NT2/D1 (cell line): ENCODE measurements around the gene ATP8B4.

Experiments used
- SUZ12 ChIP-seq: IDR thresholded peaks from 2 replicates; pipeline ENCODE4 v1.6.1; 2011; ENCODE audit not compliant: insufficient read length, insufficient read depth; ENCODE audit errors: extremely low read depth
- YY1 ChIP-seq: IDR thresholded peaks from 2 replicates; pipeline ENCODE4 v1.6.1; 2011; ENCODE audit not compliant: insufficient read length, insufficient read depth
- ZNF274 ChIP-seq: IDR thresholded peaks from 2 replicates; pipeline ENCODE4 v1.6.1; 2011; ENCODE audit warnings: mild to moderate bottlenecking, low read depth, low read length

GRCh38 chr15:49864251-49864650, 254.8 kb downstream of the ATP8B4 start:
- TF ChIP-seq ZNF274: no peak
- TF ChIP-seq YY1: no peak
- TF ChIP-seq SUZ12: no peak
